NCI-H187 treated with DMSO at 0.1 percent for 48 hours (cell line): Measurements from ENCODE around the gene FGGY.

Source experiments
- DNase-seq: peaks from one replicate; lab custom pipeline; 2025; lab: John Stamatoyannopoulos, UW

The FGGY gene

DNA sequence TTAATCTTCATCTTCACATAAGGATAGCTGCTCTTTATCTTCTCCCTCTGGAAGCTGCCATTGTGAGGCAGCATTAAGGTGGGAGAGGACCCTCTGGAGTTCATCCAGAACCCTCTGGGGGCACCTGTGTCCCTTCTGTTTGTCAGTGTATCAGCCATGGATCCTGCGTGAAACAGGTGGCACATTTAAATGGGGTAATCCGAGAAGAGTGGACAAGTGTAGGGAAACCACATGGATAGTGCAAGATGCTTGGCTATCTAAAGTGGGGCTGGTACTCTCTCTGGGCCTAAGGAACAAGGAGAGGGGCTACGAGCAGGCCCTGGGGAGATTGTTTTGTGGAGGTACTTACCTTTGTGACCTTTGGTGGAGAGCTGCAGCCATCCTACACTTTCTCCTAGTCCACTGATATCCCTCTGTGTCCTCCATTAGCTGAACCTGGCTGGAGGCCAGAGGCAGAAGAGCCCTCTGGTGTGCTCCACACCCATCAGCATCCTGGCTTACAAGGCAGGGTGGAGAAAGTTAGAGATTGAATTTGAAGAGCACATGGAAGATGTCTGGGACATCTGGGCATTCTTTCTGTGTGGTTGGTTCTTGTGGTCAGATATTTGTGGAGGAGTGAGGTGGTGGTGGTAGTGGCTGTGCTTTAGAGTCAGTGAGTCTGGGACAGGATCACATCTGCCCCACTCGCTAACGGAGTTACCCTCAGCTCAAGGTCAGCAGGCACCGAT lies 117.7 kb downstream of the FGGY start:
- DNase-seq = no peak

DNA sequence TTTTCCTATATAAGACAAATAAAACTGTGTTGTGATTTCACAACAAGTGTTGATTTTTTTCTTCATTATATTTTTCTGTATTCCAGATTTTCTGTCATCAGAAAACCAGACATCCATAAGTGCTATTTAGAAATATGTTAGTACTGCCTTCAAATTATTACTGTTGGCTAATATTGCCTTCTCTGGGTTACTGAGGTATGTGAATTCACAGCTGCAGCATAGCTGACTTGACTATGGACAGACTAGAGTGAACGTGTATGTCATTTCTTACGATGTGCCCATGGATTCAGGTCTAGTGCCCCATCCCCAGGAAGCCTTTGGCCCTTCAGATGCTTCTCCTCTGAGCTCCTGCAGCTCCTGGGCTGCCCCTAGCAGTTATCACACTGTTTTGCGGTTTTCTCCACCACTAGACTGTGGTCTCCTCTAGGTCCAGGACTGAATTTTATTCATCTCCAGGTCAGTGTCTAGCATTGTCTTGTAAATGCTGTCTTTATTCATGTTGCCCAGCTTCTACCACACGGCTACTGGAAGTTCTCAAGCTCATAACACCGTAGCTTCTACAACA lies 118.5 kb downstream of the FGGY start:
- no peak for DNase-seq

DNA sequence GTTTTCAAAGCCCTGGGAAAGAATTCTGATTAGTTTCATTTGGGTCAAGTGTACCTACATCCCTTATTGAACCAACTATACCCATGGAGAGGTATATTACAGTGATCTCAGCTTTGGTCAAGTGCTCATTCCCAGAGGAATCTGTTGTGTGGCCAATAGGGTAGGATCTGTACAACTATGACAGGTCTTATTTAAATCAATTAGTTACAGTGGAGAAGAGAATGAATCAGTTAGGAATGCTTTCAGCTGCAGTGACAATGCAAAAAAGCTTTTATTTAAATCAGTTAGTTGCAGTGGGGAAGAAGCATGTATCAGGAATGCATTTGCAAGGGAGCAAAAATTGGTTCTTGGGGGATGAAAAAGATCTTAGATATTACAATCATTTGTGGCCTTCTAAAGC lies 119.0 kb downstream of the FGGY start:
- DNase-seq = no peak

DNA sequence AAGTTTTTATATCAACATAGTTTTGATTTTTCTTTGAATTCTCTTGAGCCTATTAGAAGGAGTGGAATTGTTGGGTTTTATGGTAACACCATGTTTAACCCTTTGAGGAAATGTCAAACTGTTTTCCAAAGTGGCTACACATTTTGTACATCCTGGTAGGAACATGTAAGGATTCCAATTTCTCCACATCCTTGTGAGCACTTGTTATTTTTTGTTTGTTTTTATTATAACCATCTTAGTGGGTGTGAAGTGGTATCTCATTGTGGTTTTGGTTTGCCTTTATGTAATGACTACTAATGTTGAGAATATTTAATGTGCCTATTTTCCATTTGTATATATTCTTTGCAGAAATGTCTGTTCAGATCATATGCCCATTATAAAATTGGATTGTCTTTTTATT lies 120.5 kb downstream of the FGGY start:
- DNase-seq = no peak

DNA sequence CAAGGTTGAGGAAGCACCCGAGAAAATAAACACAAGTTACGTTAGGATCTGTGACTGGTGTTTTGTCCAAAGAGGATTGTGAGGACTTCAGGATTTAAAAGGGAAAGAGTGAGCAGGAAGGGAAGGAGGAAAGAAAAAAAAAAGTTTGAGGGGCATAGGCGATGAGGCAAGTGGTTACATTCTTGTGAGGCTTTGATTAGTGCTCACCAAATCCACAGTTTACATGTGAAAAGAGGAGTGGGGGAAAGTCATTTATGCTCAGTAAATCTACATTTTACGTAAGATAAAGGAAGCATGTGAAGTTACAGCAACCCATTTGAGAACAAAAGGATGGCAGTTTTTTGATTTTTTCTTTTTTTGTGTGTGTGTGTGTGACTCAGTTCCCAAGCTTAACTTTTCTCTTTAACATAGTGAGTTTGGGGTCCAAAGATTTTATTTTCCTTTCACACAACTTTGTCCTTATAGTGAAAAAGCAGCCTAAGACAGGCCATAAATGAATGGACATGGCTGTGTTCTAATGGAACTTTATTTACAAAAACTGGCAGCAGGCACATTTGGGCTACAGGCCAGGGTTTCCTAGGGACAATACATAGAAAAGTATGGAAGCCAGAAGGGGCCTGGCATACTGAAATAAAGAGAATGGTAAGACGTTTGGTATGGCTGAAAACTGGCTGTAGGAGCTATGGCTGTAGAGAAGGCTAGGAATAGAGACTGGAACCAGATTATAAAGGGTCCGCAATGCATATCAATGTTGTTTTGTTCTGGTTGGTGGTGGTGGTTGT lies 121.7 kb downstream of the FGGY start:
- no peak for DNase-seq

DNA sequence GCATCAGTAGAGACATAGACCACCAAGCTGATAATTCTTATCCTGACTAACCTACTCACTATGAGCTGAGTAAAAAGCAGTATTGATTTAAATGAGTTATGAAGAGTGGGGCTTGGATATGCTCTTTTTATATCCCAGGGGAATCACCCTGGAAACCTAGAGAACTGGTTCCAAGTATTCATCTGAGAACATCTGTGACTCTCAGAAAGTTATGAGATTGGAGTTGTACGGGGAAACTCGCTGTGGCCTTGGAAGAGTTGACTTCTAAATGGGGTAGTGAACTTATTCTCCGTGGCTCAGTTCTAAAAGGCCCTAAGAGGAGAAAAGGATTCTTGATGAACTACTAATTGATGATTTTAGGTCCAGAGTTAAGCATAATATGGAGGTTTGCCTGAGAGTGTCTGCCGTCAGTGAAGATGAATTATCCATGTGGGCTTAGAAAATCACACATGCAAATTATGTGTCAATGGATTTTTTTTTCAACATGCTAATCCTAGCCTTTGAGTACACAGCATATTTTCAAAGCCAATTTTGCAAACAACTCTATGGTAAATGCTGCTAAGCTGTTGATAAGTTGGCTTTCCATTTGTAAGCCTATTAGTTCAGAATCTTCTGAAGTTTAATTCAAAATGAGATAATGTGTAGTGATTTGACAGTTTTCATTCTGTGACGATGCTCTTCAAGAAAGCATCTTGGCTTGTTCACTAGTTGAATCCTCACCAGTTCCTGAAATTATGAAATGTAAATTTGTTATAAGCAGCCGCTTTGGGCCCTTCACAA lies 122.7 kb downstream of the FGGY start:
- DNase-seq = no peak

DNA sequence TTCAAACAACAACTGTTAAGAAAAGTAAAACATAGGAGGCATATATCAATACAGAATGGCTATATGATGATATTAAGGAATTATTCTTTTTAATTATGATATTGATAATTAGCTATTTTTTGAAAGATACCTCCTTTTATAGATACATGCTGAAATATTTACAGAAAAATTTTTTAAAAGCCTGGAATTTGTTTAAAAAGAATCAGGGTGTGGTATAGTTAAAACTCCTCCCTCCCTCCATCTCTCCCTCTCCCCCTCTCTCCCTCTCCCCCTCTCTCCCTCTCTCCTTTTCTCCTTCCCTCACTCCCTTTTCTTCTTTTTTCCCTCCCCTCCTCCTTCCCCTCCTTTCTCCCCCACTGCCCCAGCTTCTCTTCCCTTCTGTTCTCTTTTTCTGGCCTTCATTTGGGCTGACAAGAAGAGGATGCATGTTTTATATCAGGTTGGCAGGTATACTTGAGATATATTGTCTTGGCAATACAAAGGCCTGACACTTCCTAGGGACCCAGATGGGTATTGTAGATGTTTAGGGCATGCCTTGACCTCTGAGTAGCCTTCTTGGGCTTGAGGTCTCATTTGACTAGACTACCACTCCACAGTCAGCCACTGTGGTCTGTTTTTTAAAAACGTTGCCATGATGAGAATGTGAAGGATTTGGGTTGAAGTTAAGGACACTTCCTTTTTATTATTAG lies 124.5 kb downstream of the FGGY start:
- no peak for DNase-seq

DNA sequence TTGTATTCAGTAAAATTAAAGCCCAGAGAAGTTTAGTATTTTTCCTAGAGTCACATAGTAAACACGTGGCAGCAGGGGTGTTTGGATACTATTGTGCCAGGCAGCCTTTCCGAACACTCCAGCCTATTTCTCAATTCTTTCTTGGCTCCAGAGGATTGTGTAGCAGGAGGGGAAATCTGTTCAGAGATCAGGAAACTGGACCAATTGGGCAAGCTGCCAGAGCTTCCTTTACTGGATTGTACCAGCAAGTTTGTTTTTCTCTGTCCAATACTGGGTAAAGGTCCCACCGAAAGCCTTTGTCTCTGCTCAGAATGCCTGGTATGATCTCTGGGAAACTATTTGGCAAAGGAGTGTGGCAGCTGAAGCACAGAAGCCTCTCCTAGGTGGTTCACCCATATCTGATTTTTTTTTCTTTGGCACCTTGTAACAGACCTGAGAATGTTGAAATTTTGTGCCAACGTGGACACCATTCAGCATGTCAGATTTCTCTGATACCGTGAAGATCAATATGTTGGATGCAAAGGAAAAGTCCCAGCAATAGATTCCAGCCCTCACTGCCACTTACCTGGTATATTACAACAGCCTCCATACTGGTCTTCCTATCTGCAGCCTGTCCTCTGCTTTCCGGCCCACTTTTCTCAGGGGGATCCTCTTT lies 126.2 kb downstream of the FGGY start:
- no peak for DNase-seq

DNA sequence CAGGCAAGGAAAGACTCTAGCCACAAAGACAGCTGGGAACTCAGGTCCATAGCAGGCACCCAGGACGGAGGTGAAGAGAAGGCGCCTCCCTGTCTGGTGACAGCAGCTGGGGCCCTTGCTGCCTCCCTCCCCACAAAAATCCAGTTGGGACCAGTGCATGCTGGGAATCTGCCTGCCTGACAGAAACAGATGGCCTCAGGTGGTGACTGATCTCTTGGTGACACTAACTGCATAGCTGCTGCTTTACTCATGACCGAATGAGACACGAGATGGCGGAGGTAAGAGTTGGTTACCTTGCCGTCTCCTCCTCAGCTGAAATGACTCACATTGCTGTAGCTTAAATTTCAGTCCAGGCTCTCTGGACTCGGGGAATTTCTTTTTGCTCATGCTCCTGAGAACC lies 130.3 kb downstream of the FGGY start:
- DNase-seq = no peak

DNA sequence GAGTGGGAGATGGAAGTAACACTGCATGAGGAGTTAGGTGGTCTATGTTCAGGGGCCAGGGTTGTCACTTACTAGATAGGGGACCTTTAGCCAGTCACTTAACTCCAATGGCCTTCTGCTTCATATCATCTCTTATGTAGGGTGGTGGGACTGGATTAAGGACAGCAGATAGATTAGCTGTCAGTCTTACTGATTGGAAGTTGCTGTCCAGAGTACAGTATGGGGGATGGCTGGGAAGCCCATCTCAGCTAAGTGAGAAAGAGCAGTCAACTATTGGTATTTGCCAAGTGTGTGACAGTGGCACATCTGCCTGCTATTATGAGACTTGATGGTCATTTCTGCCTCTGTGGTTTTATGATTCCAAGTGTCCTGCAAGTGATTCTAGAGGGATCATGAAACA lies 130.9 kb downstream of the FGGY start:
- DNase-seq = no peak

DNA sequence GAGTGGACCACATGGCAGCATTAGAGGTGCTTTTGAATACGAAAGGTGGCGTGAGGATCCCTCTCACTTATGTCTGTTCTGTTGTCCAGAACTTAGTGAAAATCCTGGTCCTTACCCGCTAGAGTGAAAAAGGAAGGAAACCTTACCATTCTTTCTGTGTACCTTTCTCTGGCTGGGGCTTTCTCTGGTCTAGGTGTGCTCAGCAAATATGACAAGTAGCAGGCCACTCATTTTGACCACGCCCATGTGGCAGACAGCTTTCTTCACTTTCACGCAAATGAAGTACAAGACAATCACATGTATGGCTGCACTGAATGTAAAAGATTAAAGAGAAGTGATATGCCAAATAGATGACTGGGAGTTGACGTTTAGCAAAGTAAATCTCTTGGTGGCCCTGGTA lies 131.9 kb downstream of the FGGY start:
- DNase-seq = no peak

DNA sequence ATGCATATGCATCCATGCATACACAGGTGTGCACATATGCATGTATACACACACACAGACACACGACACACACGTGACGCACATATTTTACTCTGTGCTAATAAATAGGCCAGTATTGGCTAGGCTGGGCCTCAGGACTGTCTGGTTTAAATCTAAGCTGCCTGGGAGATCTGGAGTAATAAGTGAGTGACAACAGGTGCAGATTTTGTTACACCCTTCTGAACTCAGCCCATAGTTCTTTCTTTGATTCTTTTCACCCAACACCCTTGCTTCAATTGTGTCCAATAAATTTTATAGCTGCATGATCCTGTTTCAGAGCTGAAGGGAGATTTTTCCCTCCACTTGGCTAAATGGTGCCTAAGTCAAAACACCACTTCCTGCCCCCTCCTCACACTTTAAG lies 132.8 kb downstream of the FGGY start:
- DNase-seq = no peak

DNA sequence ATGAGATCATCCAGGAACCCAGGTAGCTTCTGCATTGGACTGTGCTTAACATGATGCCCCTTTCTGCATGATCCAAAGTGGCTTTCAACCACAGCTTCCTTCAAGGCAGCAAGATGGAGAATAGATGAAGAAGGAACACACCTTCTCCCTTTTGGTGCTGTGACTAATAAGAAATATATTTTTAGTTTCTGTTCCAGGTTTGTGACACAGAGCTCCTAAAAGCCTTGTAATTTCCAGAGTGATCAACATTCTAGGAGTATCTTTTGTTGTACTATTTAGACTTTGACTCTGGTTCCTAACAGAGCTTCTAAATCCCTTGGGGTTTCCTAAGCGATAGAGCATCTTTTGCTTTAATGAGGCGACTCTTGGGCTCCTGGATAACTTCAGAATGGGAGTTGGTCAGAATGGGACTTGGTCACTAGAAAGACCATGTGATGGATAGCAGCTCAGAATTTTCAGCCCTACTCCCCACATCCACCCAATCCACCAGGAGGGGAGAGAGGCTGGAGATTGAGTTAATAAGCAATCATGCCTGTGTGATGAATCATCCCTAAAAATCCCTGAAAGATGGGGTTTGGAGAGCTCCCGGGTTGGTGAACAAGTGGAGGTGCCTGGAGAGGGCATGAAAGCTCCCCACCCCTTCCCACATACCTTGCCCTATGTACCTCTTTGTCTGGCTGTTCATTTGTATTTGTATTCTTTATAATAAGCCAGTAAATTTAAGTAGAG lies 134.8 kb downstream of the FGGY start:
- no peak for DNase-seq

DNA sequence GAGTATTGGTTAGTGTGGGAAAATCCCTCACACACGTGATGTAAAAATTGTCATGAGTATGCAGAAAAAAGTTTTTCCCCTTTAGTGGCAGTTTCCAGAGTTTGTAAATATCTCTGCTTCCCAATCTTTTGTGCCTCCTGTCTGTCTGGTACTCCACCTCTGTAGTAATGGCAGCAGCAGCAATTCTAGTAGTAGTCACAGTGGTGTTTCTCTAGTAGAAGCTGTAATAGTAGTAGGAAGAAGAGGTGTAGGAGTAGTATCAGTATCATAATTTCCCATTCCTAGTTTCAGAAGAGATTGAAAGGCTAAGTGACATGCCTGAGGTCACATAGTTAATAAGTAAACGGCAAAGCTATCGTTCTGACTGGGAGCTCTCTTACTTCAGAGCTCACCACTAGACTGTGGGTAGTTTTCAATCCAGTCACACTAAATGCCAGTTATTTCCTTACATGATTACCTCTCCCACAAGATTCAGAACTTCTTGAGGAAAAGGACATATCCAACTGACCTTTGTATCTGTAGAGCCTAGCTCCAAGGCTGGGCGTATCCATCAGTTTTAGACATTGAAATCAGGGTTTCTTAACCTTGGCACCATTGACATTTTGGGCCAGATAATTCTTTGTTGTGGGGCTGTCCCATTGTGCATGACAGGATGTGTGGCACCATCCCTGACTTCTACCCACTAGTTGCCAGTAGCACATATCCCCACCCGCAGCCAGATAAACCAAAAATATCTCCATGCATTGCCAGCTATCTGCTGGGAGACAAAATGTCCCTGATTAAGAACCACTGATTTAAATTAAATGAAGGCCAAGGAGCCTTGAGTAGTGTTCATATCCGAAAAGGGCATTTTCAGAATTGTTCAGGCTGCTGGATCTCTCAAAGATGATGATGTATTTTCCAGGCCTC lies 135.9 kb downstream of the FGGY start:
- no peak for DNase-seq

DNA sequence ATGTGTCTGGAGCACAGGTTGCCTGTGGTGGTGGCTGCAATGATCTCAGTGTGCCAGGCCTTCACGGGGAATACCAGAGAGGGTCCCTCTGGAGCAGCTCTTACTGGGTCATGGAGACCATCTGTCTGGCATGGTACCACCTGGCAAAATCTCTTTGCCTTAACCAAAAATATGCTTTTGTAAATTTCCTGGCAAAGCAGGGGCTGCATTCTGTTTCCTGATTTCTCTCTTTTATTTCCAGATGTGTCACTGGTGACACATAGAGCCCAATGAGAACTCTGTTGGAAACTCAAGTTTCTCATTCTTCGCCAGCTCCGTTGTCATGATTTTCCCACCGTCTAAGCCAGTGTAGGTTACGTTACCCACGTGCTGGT lies 136.5 kb downstream of the FGGY start:
- DNase-seq = no peak

DNA sequence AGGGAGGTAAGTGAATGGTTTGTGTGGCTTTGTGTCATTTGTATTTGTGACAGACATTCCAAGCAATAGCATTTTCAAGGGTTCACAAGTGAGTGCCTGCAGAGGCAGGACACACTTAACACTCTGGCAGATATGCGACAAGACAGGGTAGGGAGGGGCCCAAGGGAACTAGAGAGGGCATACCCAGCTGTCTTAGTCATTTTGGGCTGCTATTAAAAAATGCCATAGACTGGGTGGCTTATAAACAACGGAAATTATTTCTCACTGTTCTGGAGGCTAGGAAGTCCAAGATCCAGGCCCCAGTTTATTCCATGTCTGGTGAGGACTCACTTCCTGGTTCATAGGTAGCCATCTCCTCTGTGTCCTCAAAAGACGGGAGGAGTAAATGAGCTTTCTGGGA lies 137.4 kb downstream of the FGGY start:
- no peak for DNase-seq

DNA sequence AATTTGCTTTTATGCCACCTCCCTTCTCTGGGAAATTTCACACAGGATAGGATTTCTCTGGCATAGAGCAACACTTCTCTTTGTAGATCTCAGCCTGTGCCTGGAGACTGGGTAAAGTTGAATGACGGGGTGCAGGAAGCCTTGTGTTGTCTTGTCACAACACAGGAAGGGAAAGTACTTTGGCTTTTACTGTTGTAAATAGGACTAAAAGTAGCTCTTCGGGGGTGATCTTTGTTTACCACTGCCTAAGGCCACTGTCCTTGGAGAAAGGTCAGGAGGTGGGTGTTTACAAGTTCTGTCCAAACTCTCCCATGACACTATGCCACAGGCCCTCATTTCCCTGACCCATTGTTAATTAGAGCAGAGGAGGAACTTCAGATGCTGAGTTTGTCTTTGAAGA lies 139.7 kb downstream of the FGGY start:
- no peak for DNase-seq

DNA sequence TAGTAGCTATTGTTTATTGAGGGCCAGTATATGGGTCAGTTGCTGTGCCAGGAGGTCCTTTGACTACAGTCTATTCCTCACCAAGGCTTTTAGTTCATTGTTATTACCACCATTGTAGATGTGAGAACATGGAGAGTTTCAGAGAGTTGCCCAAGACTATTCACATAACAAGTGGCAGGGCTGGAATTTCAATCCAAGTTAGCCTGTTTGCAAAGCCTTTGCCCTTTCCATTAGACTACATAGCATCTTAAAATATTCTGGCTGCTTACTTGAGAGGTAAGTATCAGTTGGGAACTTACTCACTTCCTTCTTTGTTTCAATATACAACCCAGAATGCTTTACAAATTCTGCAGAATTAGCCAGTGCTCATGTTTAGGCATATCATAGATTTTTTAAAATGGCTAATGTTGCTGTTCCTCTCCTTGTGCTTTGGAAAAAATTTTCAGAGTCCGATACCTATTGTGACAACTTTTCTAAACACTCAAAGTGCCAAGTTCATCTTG lies 141.2 kb downstream of the FGGY start:
- DNase-seq = no peak

DNA sequence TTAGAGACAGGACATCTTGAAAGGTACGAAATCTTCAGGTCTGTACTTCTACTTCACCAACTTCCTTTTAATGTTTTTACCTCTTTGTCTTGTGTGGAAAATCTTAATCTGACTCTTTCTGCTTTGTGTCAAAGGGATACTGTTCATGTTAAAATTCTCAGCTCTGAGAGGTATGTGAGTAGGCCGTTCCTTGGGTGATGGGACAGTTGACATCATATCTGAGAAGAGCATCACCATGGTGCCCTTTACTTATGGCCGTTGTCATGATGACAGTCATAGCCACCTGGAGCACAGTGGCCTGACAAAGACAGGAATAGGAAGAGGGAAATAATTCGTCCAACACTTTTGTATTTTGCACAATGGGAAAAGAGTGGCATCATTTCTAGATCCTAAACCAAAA lies 145.6 kb downstream of the FGGY start:
- no peak for DNase-seq

DNA sequence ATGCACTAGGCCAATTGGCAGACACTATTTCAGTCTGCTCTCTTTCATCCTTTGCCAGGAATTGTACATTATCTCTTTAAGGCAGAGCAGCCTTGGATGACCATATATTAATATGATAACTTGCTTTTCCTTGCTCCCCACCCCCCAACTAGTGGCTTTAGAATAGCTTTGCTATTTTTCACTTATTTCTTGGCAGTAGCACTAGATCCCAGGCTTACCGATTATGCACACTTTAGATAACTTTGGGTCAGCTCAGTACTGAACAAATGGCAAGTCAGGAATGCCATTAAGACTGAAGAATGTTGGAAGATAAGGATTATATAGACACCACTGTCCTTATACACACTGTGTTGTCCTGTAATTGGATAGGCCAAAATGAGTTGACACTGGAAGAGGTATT lies 146.4 kb downstream of the FGGY start:
- no peak for DNase-seq
